Caco-2 (cell line): ENCODE data around the gene CITED1. TPM values are rescaled to one million over a fixed set of nuclear protein-coding genes. Genes with fewer than 3 reads are reported as not detected.

Experiments used
- BruUV-seq: library from RNA; stranded (reverse); fragments of 400-500 nt; replicated peaks from 2 replicates; lab custom pipeline; 2021; lab: Mats Ljungman, UMichigan
- CTCF ChIA-PET: fragments of 300-600 bp; sonication (Branson Sonifier 250); formaldehyde crosslinking; loops from one replicate; lab custom pipeline; 2022; ENCODE audit warnings: antibody characterized with exemption; lab: Charles Lee
- POLR2A ChIA-PET: fragments of 300-600 bp; sonication (Branson Sonifier 250); formaldehyde crosslinking; loops from one replicate; lab custom pipeline; 2022; ENCODE audit warnings: antibody characterized with exemption; lab: Charles Lee
- DNase-seq, 2 experiments: peaks; one replicate each; pipeline versions ENCODE4 v3.0.0 to v3.0.0-alpha.2; 2020 to 2022
- H3K27me3 ChIP-seq: replicated peaks from 2 replicates; pipeline ENCODE4 v1.6.0; 2011; ENCODE audit warnings: low read length; ENCODE audit not compliant: control insufficient read depth, insufficient read depth
- H3K36me3 ChIP-seq: 2 replicates; pipeline ENCODE4 v1.5.1; 2011; ENCODE audit warnings: low read length; ENCODE audit not compliant: control insufficient read depth, insufficient read depth
- H3K4me1 ChIP-seq: fragments of 250-450 bp; sonication (Bioruptor Pico); 2 replicates; pipeline ENCODE4 v1.5.1; 2020; ENCODE audit warnings: mild to moderate bottlenecking
- H3K4me3 ChIP-seq: 2 replicates; pipeline ENCODE4 v1.5.1; 2011; ENCODE audit warnings: low read depth, mild to moderate bottlenecking, control low read depth, low read length
- H3K9me3 ChIP-seq: fragments of 250-450 bp; sonication (Bioruptor Pico); 2 replicates; pipeline ENCODE4 v1.5.1; 2020; ENCODE audit warnings: mild to moderate bottlenecking, moderate library complexity
- H3K27ac Mint-ChIP-seq: one replicate; pipeline ENCODE4 v1.8.0; 2022; ENCODE audit warnings: mixed read lengths; ENCODE audit not compliant: unreplicated experiment
- H3K27me3 Mint-ChIP-seq: one replicate; pipeline ENCODE4 v1.8.0; 2022; ENCODE audit warnings: mixed read lengths; ENCODE audit not compliant: insufficient read depth, unreplicated experiment
- H3K36me3 Mint-ChIP-seq: one replicate; pipeline ENCODE4 v1.8.0; 2022; ENCODE audit warnings: mild to moderate bottlenecking, mixed read lengths; ENCODE audit not compliant: insufficient read depth, unreplicated experiment
- H3K4me1 Mint-ChIP-seq: one replicate; pipeline ENCODE4 v1.8.0; 2022; ENCODE audit warnings: low read depth, mixed read lengths; ENCODE audit not compliant: unreplicated experiment
- H3K4me3 Mint-ChIP-seq: one replicate; pipeline ENCODE4 v1.8.0; 2022; ENCODE audit warnings: mild to moderate bottlenecking, moderate library complexity, mixed read lengths; ENCODE audit not compliant: unreplicated experiment
- H3K9me3 Mint-ChIP-seq: one replicate; pipeline ENCODE4 v1.8.0; 2022; ENCODE audit warnings: mixed read lengths; ENCODE audit not compliant: unreplicated experiment
- intact Hi-C: fragments of 100-400 bp; cut with micrococcal nuclease; formaldehyde crosslinking; loops from one replicate; pipeline ENCODE4 v1.10.0; 2022; ENCODE audit not compliant: unreplicated experiment
- total RNA-seq: library from RNA; stranded (reverse); gene quantifications from 2 replicates; pipeline ENCODE4 v1.2.3, GENCODE V29; 2022
- TF ChIP-seq, protein P1 (sequence below), 2 experiments: fragments of 200-600 bp in 1 of 2; IDR thresholded peaks; 1 replicate in 1 of 2; 2 replicates in 1 of 2; pipeline versions ENCODE4 v1.5.1 to v1.8.0; 2011 to 2022; ENCODE audit warnings: antibody characterized with exemption in 1 of 2, control low read depth in 1 of 2, inconsistent platforms in 1 of 2, low read depth in 1 of 2, low read length in 1 of 2, mild to moderate bottlenecking in 1 of 2, moderate library complexity in 1 of 2; ENCODE audit not compliant: insufficient read depth in 1 of 2, severe bottlenecking in 1 of 2, unreplicated experiment in 1 of 2

CITED1 gene
- total RNA-seq, 1 experiment from 2014 or later, result 1.3 TPM

DNA sequence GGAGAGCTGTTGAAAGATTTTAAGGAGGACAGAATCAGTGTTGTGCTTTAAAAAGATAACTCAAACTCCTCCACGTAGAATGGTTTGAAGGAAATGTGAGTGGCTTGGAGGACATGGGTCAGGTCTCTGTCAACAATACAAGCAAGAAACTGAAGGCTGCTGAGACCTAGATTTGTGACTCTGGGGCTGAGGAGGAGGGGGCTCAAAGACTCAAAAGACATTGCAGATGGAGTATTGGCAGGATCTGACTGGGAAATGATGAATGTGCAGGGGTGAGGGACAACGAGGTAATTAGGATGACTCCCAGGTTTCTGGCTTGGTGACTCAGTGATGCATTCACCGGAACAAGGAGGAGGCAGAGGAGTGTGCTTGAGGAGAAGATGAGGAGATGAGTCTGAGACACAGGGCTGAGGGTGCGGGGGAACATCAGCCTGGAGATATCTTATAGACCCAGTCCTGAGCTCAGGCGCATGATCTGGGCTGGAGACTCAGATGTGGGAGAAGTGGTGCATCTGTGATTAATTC is 25.3 kb downstream of the CITED1 start:
- Mint-ChIP-seq H3K27me3 (no peaks in the 10 kb centered on the region), H3K27ac (no peak overlapping the region), H3K4me3 (no peak overlapping the region), H3K9me3 (no peaks in the 10 kb centered on the region), H3K4me1 (peaks cover 10% of the 10 kb centered on the region), H3K36me3 (peaks cover 16% of the 10 kb centered on the region)
- no peak overlapping the region for H3K4me3 ChIP-seq
- POLR2A ChIA-PET, result interaction anchor here (0.5 kb wide), 1 partner anchor 10 kb away, joined by 3 read pairs; no protein-coding TSS in a partner anchor
- H3K36me3 ChIP-seq, result no peaks in the 10 kb centered on the region
- CTCF ChIA-PET, result no interaction called here
- TF ChIP-seq, protein P1, sequence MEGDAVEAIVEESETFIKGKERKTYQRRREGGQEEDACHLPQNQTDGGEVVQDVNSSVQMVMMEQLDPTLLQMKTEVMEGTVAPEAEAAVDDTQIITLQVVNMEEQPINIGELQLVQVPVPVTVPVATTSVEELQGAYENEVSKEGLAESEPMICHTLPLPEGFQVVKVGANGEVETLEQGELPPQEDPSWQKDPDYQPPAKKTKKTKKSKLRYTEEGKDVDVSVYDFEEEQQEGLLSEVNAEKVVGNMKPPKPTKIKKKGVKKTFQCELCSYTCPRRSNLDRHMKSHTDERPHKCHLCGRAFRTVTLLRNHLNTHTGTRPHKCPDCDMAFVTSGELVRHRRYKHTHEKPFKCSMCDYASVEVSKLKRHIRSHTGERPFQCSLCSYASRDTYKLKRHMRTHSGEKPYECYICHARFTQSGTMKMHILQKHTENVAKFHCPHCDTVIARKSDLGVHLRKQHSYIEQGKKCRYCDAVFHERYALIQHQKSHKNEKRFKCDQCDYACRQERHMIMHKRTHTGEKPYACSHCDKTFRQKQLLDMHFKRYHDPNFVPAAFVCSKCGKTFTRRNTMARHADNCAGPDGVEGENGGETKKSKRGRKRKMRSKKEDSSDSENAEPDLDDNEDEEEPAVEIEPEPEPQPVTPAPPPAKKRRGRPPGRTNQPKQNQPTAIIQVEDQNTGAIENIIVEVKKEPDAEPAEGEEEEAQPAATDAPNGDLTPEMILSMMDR (IDR thresholded peaks at IDR 0.05; ENCODE audit: insufficient read depth in 1 of 2, low read depth in 1 of 2, low read length in 1 of 2, severe bottlenecking in 1 of 2, unreplicated experiment in 1 of 2), result no peak
- H3K9me3 ChIP-seq, result no peaks in the 10 kb centered on the region
- no peaks in the 10 kb centered on the region for H3K27me3 ChIP-seq
- H3K4me1 ChIP-seq, result no peaks in the 10 kb centered on the region
- BruUV-seq, result no TSS peak
- DNase-seq, result no peak
- intact Hi-C loops, result no loop called here

DNA sequence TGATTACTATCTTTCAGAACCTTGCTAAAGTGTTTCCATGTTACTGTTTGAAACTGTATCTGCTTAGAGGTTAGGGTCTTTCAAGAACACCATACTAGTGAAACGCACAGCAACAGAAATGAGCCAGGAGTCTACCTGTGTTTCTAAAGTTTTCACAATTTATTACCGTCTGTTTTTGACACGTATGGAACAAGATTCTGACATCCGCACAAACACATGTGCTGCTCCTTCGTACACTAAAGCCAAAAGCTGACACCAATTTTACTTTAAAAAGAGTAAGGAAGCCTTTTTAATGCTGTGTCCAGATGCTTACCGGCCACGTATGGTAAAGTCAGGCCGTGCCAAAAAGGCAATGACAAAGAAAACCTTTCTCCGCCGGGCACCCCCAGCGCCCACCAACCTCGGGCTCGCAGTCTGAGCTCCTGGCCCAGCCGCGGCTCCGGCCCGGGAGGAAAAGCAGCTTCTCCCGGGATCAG is 29.2 kb downstream of the CITED1 start:
- Histone ChIP-seq H3K27me3 (no peaks in the 10 kb centered on the region), H3K4me3 (peak overlapping the region; percentile 63), H3K9me3 (no peaks in the 10 kb centered on the region), H3K4me1 (no peaks in the 10 kb centered on the region), H3K36me3 (peaks cover 2% of the 10 kb centered on the region; the same call in 1 of the 2 replicates)
- Mint-ChIP-seq H3K4me1 (peaks cover 16% of the 10 kb centered on the region), H3K36me3 (peaks cover 54% of the 10 kb centered on the region), H3K9me3 (no peaks in the 10 kb centered on the region), H3K27ac (peak overlapping the region; percentile 90), H3K27me3 (no peaks in the 10 kb centered on the region), H3K4me3 (peak overlapping the region; percentile 80)
- ChIA-PET CTCF (interaction anchor here (0.7 to 1.6 kb wide), 5 partner anchors 30 to 144 kb away, joined by 3 to 8 read pairs (median 5); partner anchors contain the start of genes CITED1, ERCC6L, PIN4 and RTL5), POLR2A (interaction anchor here (1.0 to 1.4 kb wide), 3 partner anchors 38 to 278 kb away, joined by 4 to 13 read pairs (median 5); partner anchors contain the start of genes ERCC6L and PIN4)
- no peak for DNase-seq
- TSS peak; percentile 60 for BruUV-seq
- TF ChIP-seq, protein P1 (IDR thresholded peaks at IDR 0.05; ENCODE audit: insufficient read depth in 1 of 2, low read depth in 1 of 2, low read length in 1 of 2, severe bottlenecking in 1 of 2, unreplicated experiment in 1 of 2), result no peak
- intact Hi-C loops, result no loop called here

DNA sequence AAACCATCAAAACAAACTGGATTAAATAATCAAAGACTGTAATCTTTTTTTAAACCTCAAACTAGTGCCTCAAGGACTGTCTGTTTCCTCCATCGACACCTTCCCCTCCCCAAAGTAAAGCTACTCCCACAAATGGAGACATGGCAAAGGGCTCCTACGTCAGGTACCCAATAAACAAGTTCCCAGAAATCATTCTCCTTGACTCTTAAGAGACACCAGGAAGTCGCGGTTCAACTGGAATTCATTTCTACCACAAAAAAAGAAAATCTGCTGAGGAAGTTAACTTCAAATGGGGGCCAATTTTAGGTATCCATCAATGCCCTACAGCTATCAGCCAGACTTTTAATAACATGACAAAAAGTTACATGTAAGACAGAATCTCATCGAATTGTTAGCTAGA is 31.2 kb downstream of the CITED1 start:
- H3K4me3 Mint-ChIP-seq, result peak overlapping the region; percentile 80
- H3K4me1 Mint-ChIP-seq, result peaks cover 7% of the 10 kb centered on the region
- intact Hi-C loops, result no loop called here
- ChIA-PET POLR2A (no interaction called here), CTCF (no interaction called here)
- DNase-seq, result no peak
- Histone ChIP-seq H3K4me3 (no peak overlapping the region), H3K4me1 (no peaks in the 10 kb centered on the region), H3K36me3 (peaks cover 2% of the 10 kb centered on the region; the same call in 1 of the 2 replicates), H3K27me3 (no peaks in the 10 kb centered on the region), H3K9me3 (no peaks in the 10 kb centered on the region)
- peaks cover 71% of the 10 kb centered on the region for H3K36me3 Mint-ChIP-seq
- TF ChIP-seq, protein P1 (IDR thresholded peaks at IDR 0.05; ENCODE audit: insufficient read depth in 1 of 2, low read depth in 1 of 2, low read length in 1 of 2, severe bottlenecking in 1 of 2, unreplicated experiment in 1 of 2), result no peak
- no peaks in the 10 kb centered on the region for H3K9me3 Mint-ChIP-seq
- no peaks in the 10 kb centered on the region for H3K27me3 Mint-ChIP-seq
- no peak overlapping the region for H3K27ac Mint-ChIP-seq
- no TSS peak for BruUV-seq
